GM21526 (cell line): ENCODE results near the gene TFAP2A.

Experiments
- ATAC-seq: cut with Tn5 transposase; IDR thresholded peaks from one replicate; pipeline ENCODE4 v1.9.1; 2021; ENCODE audit warnings: moderate library complexity; ENCODE audit not compliant: unreplicated experiment, low FRiP score

The TFAP2A gene

DNA sequence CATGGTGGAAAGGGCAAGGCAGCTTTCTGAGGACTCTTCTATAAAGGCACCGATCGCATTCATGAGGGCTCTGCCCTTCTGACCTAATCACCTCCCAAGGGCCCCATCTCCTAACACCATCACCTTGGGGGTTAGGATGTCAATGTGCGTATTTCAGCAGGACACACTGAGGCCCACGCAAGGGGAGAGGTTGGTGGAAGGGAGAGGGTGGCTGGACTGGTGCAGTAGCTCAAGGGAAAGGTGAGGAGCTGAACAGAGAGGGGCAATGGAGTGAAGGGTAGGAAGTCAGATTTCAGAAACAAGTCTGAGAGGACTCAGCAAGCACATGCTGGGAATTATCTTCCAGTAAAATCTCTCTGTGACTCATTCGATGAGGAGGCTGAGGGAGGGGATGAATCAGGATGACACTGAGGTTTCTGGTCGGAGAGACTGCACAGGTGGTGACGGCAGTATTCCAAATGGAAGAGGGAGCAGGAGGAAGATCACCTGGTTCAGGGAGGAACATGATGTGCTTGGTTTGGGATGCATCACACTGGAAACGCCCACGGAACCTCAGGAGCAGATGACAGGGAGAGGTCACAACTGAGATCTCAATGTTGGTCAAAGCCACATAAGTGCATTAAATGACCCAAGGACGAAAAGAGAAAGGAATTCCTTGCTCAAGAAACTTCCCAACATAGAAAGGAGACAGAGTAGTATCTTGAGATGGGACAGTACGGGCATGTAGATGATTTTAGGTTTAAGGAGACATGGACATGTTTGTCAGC is 67.1 kb downstream of the TFAP2A start:
- ATAC-seq, result no peak
